Prostate gland (tissue), 2 donors: ENCODE results near the gene GRAMD1B. TPM values are rescaled to one million over a fixed set of nuclear protein-coding genes. Genes with fewer than 3 reads are reported as not detected.

Experiments used
- DNase-seq: peaks from one replicate; pipeline ENCODE4 v3.0.0-alpha.2; 2019; ENCODE audit warnings: low spot score
- H3K27ac ChIP-seq, 2 donors: fragments of 200-600 bp; sonication (generic); 2 replicates each; pipeline ENCODE4 v1.5.1; 2017 to 2019
- H3K27me3 ChIP-seq: fragments of 200-600 bp; sonication (generic); replicated peaks from 2 replicates; pipeline ENCODE4 v1.5.1; 2019; ENCODE audit not compliant: insufficient read depth
- H3K36me3 ChIP-seq, 2 donors: fragments of 200-600 bp; sonication (generic); 1 replicate in 1 of 2; 2 replicates in 1 of 2; pipeline versions ENCODE4 v1.5.1 to v1.8.1; 2017 to 2019
- H3K4me1 ChIP-seq: fragments of 200-600 bp; sonication (generic); replicated peaks from 2 replicates; pipeline ENCODE4 v1.5.1; 2019
- H3K4me3 ChIP-seq, 2 donors: fragments of 200-600 bp; sonication (generic); 2 replicates each; pipeline ENCODE4 v1.5.1; 2017 to 2019
- H3K9me3 ChIP-seq: fragments of 200-600 bp; sonication (generic); 2 replicates; pipeline ENCODE4 v1.5.1; 2017
- CTCF ChIP-seq, 4 experiments: fragments of 200-600 bp in 2 of 4; fragments of 450-650 bp in 2 of 4; sonication (generic) in 2 of 4; IDR thresholded peaks; 1 replicate in 3 of 4; 2 replicates in 1 of 4; pipeline ENCODE4 v1.5.1; 2016 to 2019; ENCODE audit warnings: antibody characterized with exemption in 4 of 4, mild to moderate bottlenecking in 2 of 4, moderate library complexity in 2 of 4
- POLR2A ChIP-seq: fragments of 450-650 bp; IDR thresholded peaks from one replicate; pipeline ENCODE4 v1.6.1; 2016; ENCODE audit warnings: antibody characterized with exemption, mild to moderate bottlenecking
- POLR2AphosphoS5 ChIP-seq: sonication (generic); formaldehyde crosslinking; IDR thresholded peaks from one replicate; pipeline ENCODE4 v1.6.1; 2017; ENCODE audit warnings: antibody characterized with exemption
- WGBS: methylation state at CpG from one replicate; pipeline ENCODE4 v1.1.5; 2018; 5-methylcytosine and 5-hydroxymethylcytosine counted together
- intact Hi-C: fragments of 100-400 bp; cut with DNase I; formaldehyde crosslinking; loops from one replicate; pipeline ENCODE4 v1.14.2; 2022
- total RNA-seq, 2 donors: library from RNA; depleted of rRNA; stranded (reverse); fragments of >200 nt; gene quantifications; one replicate each; pipeline ENCODE4 v1.1.0, GENCODE V29; 2016

GRAMD1B gene
- total RNA-seq, 2 donors from 2014 or later, result 4.5 to 27.2 TPM

DNA sequence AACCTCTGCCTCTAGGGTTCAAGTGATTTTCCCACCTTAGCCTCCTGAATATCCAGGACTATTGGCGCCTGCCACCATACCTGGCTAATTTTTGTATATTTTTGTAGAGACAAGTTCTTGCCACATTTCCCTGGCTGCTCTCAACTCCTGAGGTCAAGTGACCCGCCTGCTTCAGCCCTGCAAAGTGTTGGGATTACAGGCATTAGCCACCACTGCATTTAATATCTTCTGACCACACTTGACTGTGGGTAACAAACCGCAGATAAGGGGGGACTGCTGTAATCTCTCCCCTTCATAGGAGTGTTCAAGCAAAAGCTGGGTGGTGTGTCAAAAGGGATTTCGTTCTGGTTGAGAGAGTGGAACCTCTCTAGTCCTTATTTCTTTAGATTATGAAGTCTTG lies 53.4 kb downstream of the GRAMD1B start:
- H3K9me3 ChIP-seq, result no peaks in the 10 kb centered on the region
- no peak for DNase-seq
- no peaks in the 10 kb centered on the region for H3K4me1 ChIP-seq
- no peaks in the 10 kb centered on the region for H3K36me3 ChIP-seq
- H3K27ac ChIP-seq, result no peak overlapping the region
- no peak overlapping the region for H3K4me3 ChIP-seq
- WGBS, result 90% methylated on average over 4 of the region's 4 CpGs
- intact Hi-C loops, result no loop called here
- TF ChIP-seq POLR2AphosphoS5 (no peak), POLR2A (no peak), CTCF (IDR thresholded peaks at IDR 0.05) (no peak)
- H3K27me3 ChIP-seq, result no peaks in the 10 kb centered on the region

GRCh38 chr11:123484448-123484847 lies 54.4 kb downstream of the GRAMD1B start:
- no peak overlapping the region for H3K27ac ChIP-seq
- TF ChIP-seq POLR2A, result no peak
- no peak for TF ChIP-seq POLR2AphosphoS5
- TF ChIP-seq CTCF (IDR thresholded peaks at IDR 0.05), result no peak
- H3K36me3 ChIP-seq, result no peaks in the 10 kb centered on the region
- WGBS, result 86% methylated on average over 8 of the region's 8 CpGs
- no peaks in the 10 kb centered on the region for H3K27me3 ChIP-seq
- H3K4me3 ChIP-seq, result no peak overlapping the region
- no peak for DNase-seq
- H3K9me3 ChIP-seq, result no peaks in the 10 kb centered on the region
- no peaks in the 10 kb centered on the region for H3K4me1 ChIP-seq
- intact Hi-C loops, result no loop called here

DNA sequence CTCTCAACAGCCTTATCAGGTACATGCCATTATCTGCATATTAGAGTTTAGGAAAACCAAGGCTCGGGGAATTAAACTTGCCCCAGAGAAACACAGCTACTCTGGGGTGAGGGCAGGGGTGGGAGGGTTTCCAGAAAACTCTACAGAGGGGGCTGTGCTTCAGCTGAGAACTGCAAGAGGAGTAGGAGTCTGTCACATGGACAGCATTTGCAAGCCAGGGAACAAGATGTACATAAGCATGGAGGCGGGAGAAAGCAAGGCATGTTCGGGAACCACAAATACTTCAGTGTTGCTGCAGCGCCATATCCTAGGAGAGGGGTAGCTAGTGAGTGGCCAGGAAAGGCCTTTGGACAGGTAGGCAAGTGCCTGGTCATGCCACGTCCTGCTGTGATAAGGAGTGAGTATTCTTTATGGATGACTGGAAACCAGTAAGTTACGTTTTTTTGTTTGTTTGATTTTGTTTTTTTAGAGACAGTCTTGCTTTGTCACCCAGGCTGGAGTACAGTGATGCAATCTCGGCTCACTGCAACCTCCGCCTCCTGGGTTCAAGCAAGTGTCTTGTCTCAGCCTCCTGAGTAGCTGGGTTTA lies 57.2 kb downstream of the GRAMD1B start:
- no peak for DNase-seq

DNA sequence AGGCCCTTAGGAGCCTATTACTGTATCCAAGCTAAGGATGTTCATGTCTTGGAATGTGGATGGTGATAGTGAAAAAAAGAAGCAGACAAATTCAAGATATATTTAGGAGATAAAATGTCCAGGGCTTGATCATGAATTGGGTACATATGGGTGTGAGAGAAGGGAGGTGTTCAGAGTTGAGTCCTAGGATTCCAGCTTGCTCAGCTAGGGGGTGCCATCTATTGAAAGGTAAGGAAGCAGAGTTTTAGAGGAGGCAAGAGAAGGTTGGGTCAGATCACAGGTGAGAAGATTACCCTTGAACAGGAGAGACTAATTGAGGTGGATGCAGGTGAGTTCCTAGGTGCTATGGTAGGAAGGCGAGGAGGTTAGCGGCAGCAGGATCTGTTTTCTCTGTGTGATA lies 60.5 kb downstream of the GRAMD1B start:
- no peaks in the 10 kb centered on the region for H3K9me3 ChIP-seq
- DNase-seq, result no peak
- H3K4me1 ChIP-seq, result no peaks in the 10 kb centered on the region
- H3K36me3 ChIP-seq, result no peaks in the 10 kb centered on the region
- H3K4me3 ChIP-seq, result no peak overlapping the region
- no peaks in the 10 kb centered on the region for H3K27me3 ChIP-seq
- no peak overlapping the region for H3K27ac ChIP-seq
- no peak for TF ChIP-seq POLR2A
- TF ChIP-seq POLR2AphosphoS5, result no peak
- no peak for TF ChIP-seq CTCF (IDR thresholded peaks at IDR 0.05)
- intact Hi-C loops, result no loop called here
- WGBS, result 94% methylated on average over 2 of the region's 2 CpGs

More for the DNA sequence above, 57.2 kb downstream of the GRAMD1B start:
- 69% methylated on average over 8 of the region's 8 CpGs for WGBS
- no peaks in the 10 kb centered on the region for H3K4me1 ChIP-seq
- H3K27ac ChIP-seq, result no peak overlapping the region
- intact Hi-C loops, result no loop called here
- H3K4me3 ChIP-seq, result no peak overlapping the region
- H3K27me3 ChIP-seq, result no peaks in the 10 kb centered on the region
- H3K36me3 ChIP-seq, result no peaks in the 10 kb centered on the region
- no peaks in the 10 kb centered on the region for H3K9me3 ChIP-seq
- TF ChIP-seq POLR2AphosphoS5, result no peak
- no peak for TF ChIP-seq POLR2A
- TF ChIP-seq CTCF (IDR thresholded peaks at IDR 0.05), result no peak

DNA sequence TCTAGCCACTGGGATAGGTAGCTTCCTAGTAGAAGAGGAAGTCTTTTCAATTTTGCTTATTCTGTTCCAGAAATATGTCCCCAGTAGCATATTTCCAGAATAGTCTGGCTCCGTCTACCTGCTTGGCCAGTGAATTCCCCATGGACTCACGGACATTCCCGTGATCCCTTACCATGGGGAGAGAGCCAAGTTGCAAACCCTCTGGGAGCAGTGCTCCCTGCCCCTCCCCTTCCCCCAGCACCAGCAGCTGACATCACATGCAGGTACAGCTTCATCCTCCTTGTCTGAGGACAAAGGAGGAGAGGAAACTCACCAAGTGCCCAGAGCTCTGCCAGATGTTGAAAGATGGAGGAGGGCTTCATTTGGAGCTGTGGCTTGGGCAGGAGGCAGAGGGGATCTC lies 61.2 kb downstream of the GRAMD1B start:
- Histone ChIP-seq H3K27ac (no peak overlapping the region), H3K4me3 (no peak overlapping the region), H3K27me3 (no peaks in the 10 kb centered on the region), H3K9me3 (no peaks in the 10 kb centered on the region), H3K36me3 (no peaks in the 10 kb centered on the region), H3K4me1 (no peaks in the 10 kb centered on the region)
- intact Hi-C loops, result no loop called here
- WGBS, result 80% methylated on average over 3 of the region's 3 CpGs
- DNase-seq, result no peak
- TF ChIP-seq POLR2A (no peak), CTCF (IDR thresholded peaks at IDR 0.05) (no peak), POLR2AphosphoS5 (no peak)
